Caco-2 (cell line): ENCODE results near the gene PARVA. TPM values are rescaled to one million over a fixed set of nuclear protein-coding genes. Genes with fewer than 3 reads are reported as not detected.

Experiments
- BruUV-seq: library from RNA; stranded (reverse); fragments of 400-500 nt; replicated peaks from 2 replicates; lab custom pipeline; 2021; lab: Mats Ljungman, UMichigan
- CTCF ChIA-PET: fragments of 300-600 bp; sonication (Branson Sonifier 250); formaldehyde crosslinking; loops from one replicate; lab custom pipeline; 2022; ENCODE audit warnings: antibody characterized with exemption; lab: Charles Lee
- POLR2A ChIA-PET: fragments of 300-600 bp; sonication (Branson Sonifier 250); formaldehyde crosslinking; loops from one replicate; lab custom pipeline; 2022; ENCODE audit warnings: antibody characterized with exemption; lab: Charles Lee
- DNase-seq, 2 experiments: peaks; one replicate each; pipeline versions ENCODE4 v3.0.0 to v3.0.0-alpha.2; 2020 to 2022
- H3K27me3 ChIP-seq: replicated peaks from 2 replicates; pipeline ENCODE4 v1.6.0; 2011; ENCODE audit warnings: low read length; ENCODE audit not compliant: control insufficient read depth, insufficient read depth
- H3K36me3 ChIP-seq: 2 replicates; pipeline ENCODE4 v1.5.1; 2011; ENCODE audit warnings: low read length; ENCODE audit not compliant: control insufficient read depth, insufficient read depth
- H3K4me1 ChIP-seq: fragments of 250-450 bp; sonication (Bioruptor Pico); 2 replicates; pipeline ENCODE4 v1.5.1; 2020; ENCODE audit warnings: mild to moderate bottlenecking
- H3K4me3 ChIP-seq: 2 replicates; pipeline ENCODE4 v1.5.1; 2011; ENCODE audit warnings: low read depth, mild to moderate bottlenecking, control low read depth, low read length
- H3K9me3 ChIP-seq: fragments of 250-450 bp; sonication (Bioruptor Pico); 2 replicates; pipeline ENCODE4 v1.5.1; 2020; ENCODE audit warnings: mild to moderate bottlenecking, moderate library complexity
- H3K27ac Mint-ChIP-seq: one replicate; pipeline ENCODE4 v1.8.0; 2022; ENCODE audit warnings: mixed read lengths; ENCODE audit not compliant: unreplicated experiment
- H3K27me3 Mint-ChIP-seq: one replicate; pipeline ENCODE4 v1.8.0; 2022; ENCODE audit warnings: mixed read lengths; ENCODE audit not compliant: insufficient read depth, unreplicated experiment
- H3K36me3 Mint-ChIP-seq: one replicate; pipeline ENCODE4 v1.8.0; 2022; ENCODE audit warnings: mild to moderate bottlenecking, mixed read lengths; ENCODE audit not compliant: insufficient read depth, unreplicated experiment
- H3K4me1 Mint-ChIP-seq: one replicate; pipeline ENCODE4 v1.8.0; 2022; ENCODE audit warnings: low read depth, mixed read lengths; ENCODE audit not compliant: unreplicated experiment
- H3K4me3 Mint-ChIP-seq: one replicate; pipeline ENCODE4 v1.8.0; 2022; ENCODE audit warnings: mild to moderate bottlenecking, moderate library complexity, mixed read lengths; ENCODE audit not compliant: unreplicated experiment
- H3K9me3 Mint-ChIP-seq: one replicate; pipeline ENCODE4 v1.8.0; 2022; ENCODE audit warnings: mixed read lengths; ENCODE audit not compliant: unreplicated experiment
- intact Hi-C: fragments of 100-400 bp; cut with micrococcal nuclease; formaldehyde crosslinking; loops from one replicate; pipeline ENCODE4 v1.10.0; 2022; ENCODE audit not compliant: unreplicated experiment
- total RNA-seq: library from RNA; stranded (reverse); gene quantifications from 2 replicates; pipeline ENCODE4 v1.2.3, GENCODE V29; 2022
- TF ChIP-seq, protein P1 (sequence below), 2 experiments: fragments of 200-600 bp in 1 of 2; IDR thresholded peaks; 1 replicate in 1 of 2; 2 replicates in 1 of 2; pipeline versions ENCODE4 v1.5.1 to v1.8.0; 2011 to 2022; ENCODE audit warnings: antibody characterized with exemption in 1 of 2, control low read depth in 1 of 2, inconsistent platforms in 1 of 2, low read depth in 1 of 2, low read length in 1 of 2, mild to moderate bottlenecking in 1 of 2, moderate library complexity in 1 of 2; ENCODE audit not compliant: insufficient read depth in 1 of 2, severe bottlenecking in 1 of 2, unreplicated experiment in 1 of 2

PARVA gene
- total RNA-seq, 1 experiment from 2014 or later = 45.3 TPM

DNA sequence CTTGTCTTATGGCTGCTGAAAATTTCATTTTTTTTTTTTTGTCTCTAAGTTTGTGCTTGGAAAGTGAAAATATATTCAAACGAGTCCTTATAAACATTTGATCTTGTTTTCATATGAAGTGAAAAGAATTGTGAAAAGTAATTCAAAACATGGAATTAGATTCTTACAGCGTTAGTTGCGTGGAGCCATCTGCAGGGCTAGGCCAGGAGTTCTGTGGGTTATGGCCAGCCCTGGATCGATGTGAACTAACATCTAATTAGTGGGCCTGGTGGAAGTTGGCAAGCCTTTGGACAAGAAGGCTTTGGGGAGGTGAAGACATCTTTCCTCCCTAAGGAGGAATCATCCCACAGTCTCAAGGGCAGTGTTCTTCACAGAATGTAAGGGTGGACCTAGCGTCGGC is 37.2 kb downstream of the PARVA start:
- Histone ChIP-seq H3K4me3 (no peak overlapping the region), H3K27me3 (no peaks in the 10 kb centered on the region), H3K9me3 (no peaks in the 10 kb centered on the region), H3K36me3 (no peaks in the 10 kb centered on the region), H3K4me1 (peaks cover 18% of the 10 kb centered on the region)
- Mint-ChIP-seq H3K27ac (no peak overlapping the region), H3K36me3 (no peaks in the 10 kb centered on the region), H3K4me3 (no peak overlapping the region), H3K9me3 (no peaks in the 10 kb centered on the region), H3K4me1 (peaks cover 16% of the 10 kb centered on the region), H3K27me3 (no peaks in the 10 kb centered on the region)
- CTCF ChIA-PET = no interaction called here
- POLR2A ChIA-PET = no interaction called here
- no TSS peak for BruUV-seq
- no peak for DNase-seq
- TF ChIP-seq, protein P1, sequence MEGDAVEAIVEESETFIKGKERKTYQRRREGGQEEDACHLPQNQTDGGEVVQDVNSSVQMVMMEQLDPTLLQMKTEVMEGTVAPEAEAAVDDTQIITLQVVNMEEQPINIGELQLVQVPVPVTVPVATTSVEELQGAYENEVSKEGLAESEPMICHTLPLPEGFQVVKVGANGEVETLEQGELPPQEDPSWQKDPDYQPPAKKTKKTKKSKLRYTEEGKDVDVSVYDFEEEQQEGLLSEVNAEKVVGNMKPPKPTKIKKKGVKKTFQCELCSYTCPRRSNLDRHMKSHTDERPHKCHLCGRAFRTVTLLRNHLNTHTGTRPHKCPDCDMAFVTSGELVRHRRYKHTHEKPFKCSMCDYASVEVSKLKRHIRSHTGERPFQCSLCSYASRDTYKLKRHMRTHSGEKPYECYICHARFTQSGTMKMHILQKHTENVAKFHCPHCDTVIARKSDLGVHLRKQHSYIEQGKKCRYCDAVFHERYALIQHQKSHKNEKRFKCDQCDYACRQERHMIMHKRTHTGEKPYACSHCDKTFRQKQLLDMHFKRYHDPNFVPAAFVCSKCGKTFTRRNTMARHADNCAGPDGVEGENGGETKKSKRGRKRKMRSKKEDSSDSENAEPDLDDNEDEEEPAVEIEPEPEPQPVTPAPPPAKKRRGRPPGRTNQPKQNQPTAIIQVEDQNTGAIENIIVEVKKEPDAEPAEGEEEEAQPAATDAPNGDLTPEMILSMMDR (IDR thresholded peaks at IDR 0.05; ENCODE audit: insufficient read depth in 1 of 2, low read depth in 1 of 2, low read length in 1 of 2, severe bottlenecking in 1 of 2, unreplicated experiment in 1 of 2) = no peak
- intact Hi-C loops = loop anchor here (5.0 to 10.0 kb wide), 2 partner anchors 82 to 270 kb away; no protein-coding TSS in a partner anchor

DNA sequence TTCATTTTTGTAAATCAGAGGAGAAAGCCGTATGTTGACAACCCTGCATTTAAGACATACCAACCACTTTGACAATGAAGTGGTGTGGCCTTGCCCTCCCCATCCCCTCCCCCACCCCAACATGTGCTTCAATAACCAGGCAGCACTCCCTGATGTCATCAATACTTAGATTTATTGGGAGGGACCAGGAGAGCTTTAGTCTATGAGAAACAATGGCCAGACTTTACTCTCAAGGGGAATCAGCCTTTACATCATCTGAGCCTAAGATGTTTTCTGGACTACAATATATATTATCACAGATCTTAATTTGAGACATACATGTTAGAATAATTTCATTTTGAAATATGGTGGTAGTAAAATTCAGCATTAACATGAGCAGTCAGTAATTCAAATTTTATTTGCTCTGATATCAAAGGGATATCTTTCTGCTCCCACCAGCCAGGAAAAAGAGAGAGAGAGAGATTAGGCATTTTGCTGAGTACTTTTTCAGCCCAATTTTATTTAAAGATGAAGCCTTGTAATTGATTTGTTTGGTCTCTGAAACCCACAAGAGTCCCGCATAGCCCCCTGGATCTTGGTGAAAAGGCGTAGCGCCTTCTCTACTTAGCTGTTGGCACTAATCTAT is 38.1 kb downstream of the PARVA start:
- TF ChIP-seq, protein P1 (IDR thresholded peaks at IDR 0.05; ENCODE audit: insufficient read depth in 1 of 2, low read depth in 1 of 2, low read length in 1 of 2, severe bottlenecking in 1 of 2, unreplicated experiment in 1 of 2) = no peak
- no peak for DNase-seq
- Mint-ChIP-seq H3K4me1 (peaks cover 15% of the 10 kb centered on the region), H3K27me3 (no peaks in the 10 kb centered on the region), H3K4me3 (no peak overlapping the region), H3K9me3 (no peaks in the 10 kb centered on the region), H3K27ac (no peak overlapping the region), H3K36me3 (no peaks in the 10 kb centered on the region)
- CTCF ChIA-PET = no interaction called here
- Histone ChIP-seq H3K9me3 (no peaks in the 10 kb centered on the region), H3K27me3 (no peaks in the 10 kb centered on the region), H3K4me3 (no peak overlapping the region), H3K36me3 (no peaks in the 10 kb centered on the region), H3K4me1 (peaks cover 18% of the 10 kb centered on the region)
- no TSS peak for BruUV-seq
- POLR2A ChIA-PET = no interaction called here
- intact Hi-C loops = loop anchor here (10.0 kb wide), 1 partner anchor 269 kb away; no protein-coding TSS in a partner anchor

DNA sequence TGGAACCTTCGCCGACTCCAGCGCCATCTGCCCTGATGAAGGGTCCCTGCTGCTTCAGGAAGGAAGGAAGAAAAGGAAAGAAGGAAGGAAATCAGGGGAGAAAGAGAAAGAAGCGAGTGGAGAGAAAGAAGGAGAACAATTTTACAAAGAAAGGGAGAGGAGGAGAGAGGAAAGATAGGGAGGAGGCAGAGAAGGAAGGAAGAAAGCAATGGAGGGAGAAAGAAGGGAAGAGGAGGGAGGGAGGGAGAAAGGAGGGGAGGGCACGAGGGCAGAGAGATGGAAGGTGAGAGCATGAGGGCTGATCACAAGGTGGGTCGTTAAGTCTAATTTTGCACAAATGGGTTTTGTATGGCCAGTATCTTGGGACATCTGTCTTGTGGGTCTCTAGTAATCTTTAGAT is 39.2 kb downstream of the PARVA start:
- ChIA-PET POLR2A (no interaction called here), CTCF (no interaction called here)
- BruUV-seq = no TSS peak
- Mint-ChIP-seq H3K4me3 (no peak overlapping the region), H3K27me3 (no peaks in the 10 kb centered on the region), H3K27ac (no peak overlapping the region), H3K36me3 (no peaks in the 10 kb centered on the region), H3K4me1 (peaks cover 11% of the 10 kb centered on the region), H3K9me3 (no peaks in the 10 kb centered on the region)
- H3K4me1 ChIP-seq = peaks cover 12% of the 10 kb centered on the region
- H3K27me3 ChIP-seq = no peaks in the 10 kb centered on the region
- no peak for DNase-seq
- H3K36me3 ChIP-seq = no peaks in the 10 kb centered on the region
- H3K9me3 ChIP-seq = no peaks in the 10 kb centered on the region
- TF ChIP-seq, protein P1 (IDR thresholded peaks at IDR 0.05; ENCODE audit: insufficient read depth in 1 of 2, low read depth in 1 of 2, low read length in 1 of 2, severe bottlenecking in 1 of 2, unreplicated experiment in 1 of 2) = no peak
- no peak overlapping the region for H3K4me3 ChIP-seq
- intact Hi-C loops = loop anchor here (10.0 kb wide), 1 partner anchor 268 kb away; no protein-coding TSS in a partner anchor
